IPS-18c (cell line): ENCODE data around the gene SCYL2.

Experiments
- H3K4me3 ChIP-seq: 2 replicates; pipeline ENCODE4 v1.7.0; 2013; ENCODE audit warnings: low read depth, mild to moderate bottlenecking, low read length, moderate library complexity; ENCODE audit not compliant: insufficient read depth
- H3K9me3 ChIP-seq: one replicate; pipeline ENCODE4 v1.6.1; 2013; ENCODE audit warnings: mild to moderate bottlenecking, low read length, moderate library complexity; ENCODE audit not compliant: control insufficient read depth, insufficient read depth

Gene SCYL2

DNA sequence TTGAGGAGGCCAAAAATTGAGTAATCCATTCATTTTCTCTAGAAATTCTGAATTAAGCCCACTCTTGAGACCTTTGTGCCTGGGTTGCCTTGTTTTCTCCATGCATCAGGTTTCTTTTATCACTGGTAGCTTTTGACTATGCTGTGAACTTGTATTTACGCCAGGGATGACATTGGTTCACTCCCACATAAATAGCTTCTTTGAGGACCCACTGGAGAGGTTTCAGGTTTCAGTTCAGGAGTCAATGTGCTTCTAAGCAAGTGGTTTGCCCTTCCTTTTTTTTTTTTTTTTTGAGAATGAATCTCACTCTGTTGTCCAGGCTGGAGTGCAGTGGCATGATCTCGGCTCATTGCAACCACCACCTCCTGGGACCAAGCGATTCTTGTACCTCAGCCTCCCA is 79.7 kb downstream of the SCYL2 start:
- Histone ChIP-seq H3K9me3 (no peaks in the 10 kb centered on the region), H3K4me3 (no peak overlapping the region)

DNA sequence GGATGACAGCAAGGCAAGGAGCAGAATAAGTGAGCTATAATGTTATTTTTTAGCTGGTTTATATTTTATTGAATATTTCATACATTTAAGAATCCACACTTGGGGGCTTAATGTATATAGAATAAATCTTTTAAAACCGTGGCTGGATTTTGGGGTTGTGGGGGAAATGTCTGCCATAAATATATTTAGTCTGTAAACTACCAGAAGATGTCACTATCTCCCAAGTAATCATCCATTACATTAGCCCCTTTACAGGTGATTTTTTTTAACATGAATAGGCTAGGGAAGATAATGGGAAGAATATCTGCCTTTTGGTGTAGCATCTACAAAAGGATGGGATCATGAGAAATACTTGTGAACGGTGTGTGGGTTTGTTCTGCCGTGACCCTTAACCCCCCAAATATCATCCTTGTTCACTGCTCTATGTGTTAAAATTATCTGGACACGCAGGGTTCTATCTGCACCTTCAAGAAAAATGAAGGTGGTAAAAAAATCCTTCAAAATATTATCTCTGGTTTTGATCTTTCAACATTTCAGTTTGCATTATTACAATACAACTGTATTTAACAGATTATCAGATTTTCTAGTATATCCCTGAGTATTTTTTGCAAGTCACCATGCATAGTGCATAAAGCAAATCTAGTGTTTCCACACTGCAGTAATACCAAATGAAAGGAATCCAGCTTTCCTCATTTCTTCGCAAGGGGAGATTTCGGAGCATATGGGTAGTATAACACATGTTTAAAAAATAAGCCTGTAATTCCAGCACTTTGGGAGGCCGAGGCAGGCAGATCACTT is 81.9 kb downstream of the SCYL2 start:
- Histone ChIP-seq H3K9me3 (no peaks in the 10 kb centered on the region), H3K4me3 (no peak overlapping the region)

DNA sequence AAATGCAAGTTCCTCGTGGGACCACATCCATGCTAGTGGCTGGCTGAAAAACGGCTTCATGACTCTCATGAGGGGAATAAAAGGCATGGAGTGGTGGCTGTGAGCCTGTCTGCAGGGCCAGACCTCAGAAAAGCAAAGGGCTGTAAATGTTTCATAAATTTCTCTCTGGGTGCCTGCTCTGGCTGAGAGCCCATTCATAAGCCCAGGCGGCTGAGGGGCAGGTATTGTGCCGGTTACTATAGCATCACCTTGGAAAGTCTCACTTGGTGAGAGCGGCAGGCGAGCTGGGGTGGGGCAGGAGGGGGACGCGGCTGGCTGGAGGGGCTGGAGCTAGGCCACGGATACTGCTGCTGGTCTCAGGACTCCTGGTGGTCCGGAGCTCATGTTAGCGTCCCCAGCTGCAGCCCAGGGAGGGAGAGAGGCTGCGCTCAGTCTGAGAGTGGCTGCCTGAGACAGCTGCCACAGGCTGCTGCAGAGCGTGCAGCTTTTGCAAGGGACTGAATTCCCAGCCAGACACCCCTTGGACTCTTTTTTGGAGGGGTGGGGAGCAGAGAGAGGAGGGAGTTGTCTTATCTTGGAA is 89.8 kb downstream of the SCYL2 start, which contains the start of gene SLC17A8:
TSS of gene SLC17A8 (plus strand) at position 431 of the 580 bp plus-strand sequence. CDS start 318 bp downstream, outside the sequence.
- Histone ChIP-seq H3K4me3 (peak within 1 kb of the TSS; percentile 17; the same call in 1 of the 2 replicates), H3K9me3 (no peaks in the 10 kb centered on the region)

DNA sequence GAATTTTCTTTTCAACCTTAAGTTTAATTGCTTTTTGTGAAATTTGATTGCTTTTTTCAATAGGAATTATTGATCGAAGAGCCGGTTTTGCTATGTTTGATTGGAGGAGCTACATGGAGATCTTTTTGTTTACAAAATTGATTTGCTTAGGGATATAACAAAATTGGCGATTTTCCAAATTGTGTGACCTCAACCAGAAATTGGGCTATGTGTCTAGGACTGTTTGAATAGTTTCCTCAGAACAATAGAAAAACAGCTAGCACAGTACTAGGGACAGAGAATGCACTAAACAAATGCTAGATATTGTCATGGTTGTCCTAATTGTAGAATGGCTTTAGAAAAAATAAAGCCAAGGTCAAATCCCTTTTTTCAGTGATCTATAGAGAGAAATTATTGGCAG is 92.3 kb downstream of the SCYL2 start:
- H3K9me3 ChIP-seq = no peaks in the 10 kb centered on the region
- H3K4me3 ChIP-seq = no peak overlapping the region

DNA sequence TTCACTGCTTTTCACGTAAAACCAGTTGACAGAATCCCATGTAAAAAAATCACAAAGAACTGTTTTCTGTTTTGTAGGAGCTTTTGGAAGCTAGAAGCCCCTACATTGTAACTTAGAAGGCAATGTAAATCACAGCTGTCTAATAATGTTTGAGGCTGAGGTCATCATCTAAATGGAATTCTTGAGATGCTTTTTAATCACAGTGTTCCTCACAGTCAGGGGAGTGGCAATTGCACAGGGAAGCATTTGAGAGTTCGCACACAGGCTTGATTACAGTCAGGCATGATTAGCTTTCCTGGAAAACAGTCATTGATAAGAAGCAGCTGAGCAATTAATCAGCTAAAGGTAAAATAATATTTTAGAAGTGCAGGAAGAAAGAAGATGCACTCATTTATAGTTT is 92.8 kb downstream of the SCYL2 start:
- Histone ChIP-seq H3K9me3 (no peaks in the 10 kb centered on the region), H3K4me3 (no peak overlapping the region)

DNA sequence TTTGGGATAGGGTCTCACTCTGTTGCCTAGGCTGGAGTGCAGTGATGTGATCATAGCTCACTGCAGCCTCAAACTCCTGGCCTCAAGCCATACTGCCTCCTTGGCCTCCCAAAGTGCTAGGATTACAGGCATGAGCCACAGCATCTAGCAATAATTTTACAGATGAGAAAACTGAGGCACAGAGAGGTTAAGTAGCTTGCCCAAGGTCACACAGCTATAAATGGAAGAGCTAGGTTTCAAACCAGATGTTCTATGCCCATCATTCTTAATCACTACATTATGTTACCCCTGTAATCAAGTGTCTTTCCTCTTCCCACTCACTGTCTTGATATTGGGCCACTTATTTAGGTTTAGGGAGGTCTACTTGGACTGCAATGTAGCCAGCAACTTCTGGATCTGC is 93.5 kb downstream of the SCYL2 start:
- no peak overlapping the region for H3K4me3 ChIP-seq
- H3K9me3 ChIP-seq = no peaks in the 10 kb centered on the region

DNA sequence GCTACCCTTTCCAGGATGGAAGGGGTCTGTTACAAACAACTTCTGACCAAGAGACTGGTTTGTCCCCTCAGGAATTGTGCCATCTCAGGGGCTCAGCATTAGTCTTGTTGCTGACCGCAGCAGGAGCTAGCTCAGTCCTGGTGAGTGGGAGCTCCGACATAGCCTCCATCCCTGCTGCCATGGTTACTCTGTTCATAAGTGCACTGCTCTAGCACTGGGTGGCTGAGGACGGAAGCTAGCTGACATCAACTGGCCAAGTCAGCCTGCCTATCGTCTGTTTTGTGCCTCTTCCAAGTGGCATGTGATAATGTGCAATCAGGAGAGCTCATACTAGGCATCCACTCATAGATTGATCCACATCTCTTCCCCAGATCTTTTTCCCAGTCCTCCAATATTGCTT is 97.3 kb downstream of the SCYL2 start:
- Histone ChIP-seq H3K4me3 (no peak overlapping the region), H3K9me3 (no peaks in the 10 kb centered on the region)

DNA sequence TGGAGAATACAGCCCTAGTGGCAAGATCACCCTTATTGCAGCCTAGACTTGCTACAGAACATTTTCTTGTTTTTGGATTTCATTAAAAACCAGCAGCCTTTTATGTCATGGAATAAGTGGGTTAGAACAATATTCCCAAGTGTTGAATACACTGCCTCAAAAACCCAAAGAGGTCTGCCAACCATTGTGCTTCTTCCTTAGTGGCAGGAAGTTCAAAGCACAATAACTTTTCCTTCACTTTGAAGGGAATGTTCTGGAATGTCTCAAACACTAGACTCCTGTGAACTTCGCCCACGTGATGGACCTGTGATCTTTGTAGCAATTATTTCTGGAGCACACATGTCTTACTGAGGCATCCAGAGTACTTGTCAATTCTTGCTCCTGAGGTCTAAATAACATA is 98.4 kb downstream of the SCYL2 start:
- Histone ChIP-seq H3K9me3 (no peaks in the 10 kb centered on the region), H3K4me3 (no peak overlapping the region)

DNA sequence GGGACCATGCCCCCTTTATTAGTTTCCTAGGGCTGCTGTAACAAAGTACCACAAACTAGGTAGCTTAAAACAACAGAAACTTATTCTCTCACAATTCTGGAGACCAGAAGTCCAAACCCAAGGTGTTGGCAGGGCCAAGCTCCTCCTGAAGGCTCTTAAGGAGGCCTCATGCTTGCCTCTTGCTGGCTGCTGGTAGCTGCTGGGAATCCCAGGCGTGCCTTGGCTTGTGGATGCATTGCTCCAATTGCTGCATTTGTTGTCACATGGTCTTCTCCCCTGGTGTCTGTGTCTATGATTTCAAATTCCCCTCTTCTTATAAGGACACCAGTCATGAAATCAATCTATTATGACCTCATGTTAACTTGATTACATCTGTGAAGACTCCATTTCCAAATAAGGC is 101.1 kb downstream of the SCYL2 start:
- H3K4me3 ChIP-seq = no peak overlapping the region
- H3K9me3 ChIP-seq = no peaks in the 10 kb centered on the region

DNA sequence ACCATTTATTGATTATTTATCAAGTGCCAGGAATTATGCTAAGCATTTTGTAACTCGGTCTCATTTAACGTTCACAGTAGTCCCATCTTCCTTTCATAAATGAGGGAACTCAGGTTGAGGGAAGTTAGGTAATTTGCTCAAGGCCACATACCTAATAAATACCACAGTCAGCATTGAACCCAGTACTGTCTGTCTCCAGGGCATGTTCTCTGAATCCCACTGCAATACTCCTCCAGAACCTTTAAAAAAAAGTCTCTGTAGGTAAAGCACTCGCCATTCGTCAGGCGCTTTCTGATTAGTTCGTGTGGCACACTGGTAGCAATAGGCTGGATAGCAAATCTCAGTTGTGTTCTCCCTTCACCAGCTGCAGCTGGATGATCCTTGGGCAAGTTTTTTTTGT is 104.2 kb downstream of the SCYL2 start:
- Histone ChIP-seq H3K4me3 (no peak overlapping the region), H3K9me3 (no peaks in the 10 kb centered on the region)

DNA sequence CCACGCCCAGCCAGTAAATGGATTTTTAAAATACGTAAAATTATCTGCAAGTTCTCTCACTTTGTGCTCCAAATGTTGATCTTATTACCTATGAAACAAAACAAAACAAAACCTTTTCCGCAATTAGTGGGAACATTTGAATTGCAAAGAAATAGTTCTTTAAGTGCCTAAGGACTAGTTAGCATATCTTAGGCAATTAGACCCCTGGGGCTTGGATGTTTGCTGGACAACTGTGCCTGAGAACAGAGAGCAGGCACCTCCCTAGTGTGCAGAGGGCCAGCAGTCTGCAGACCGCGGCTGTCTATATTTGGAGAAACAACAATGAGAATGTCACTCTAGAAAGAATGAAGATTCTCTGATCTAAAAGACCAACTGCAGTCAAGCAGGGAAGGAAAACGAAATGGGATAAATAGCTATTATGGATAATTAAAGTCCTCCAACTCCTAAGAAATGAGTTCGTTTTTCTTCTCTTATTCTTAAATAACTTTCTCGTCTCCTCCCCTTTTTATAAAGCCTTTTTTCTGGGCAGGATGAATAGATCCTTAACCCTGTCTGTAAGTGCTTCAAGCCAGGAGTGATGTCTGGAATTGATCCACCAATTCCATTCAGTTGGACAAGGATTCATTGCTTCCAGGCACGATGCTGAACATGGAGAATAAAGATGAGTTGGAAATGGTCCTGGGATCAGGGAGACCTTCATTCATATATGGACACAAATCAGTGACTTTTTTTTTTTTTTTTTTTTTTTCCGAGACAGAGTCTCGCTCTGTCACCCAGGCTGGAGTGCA is 106.1 kb downstream of the SCYL2 start:
- no peaks in the 10 kb centered on the region for H3K9me3 ChIP-seq

DNA sequence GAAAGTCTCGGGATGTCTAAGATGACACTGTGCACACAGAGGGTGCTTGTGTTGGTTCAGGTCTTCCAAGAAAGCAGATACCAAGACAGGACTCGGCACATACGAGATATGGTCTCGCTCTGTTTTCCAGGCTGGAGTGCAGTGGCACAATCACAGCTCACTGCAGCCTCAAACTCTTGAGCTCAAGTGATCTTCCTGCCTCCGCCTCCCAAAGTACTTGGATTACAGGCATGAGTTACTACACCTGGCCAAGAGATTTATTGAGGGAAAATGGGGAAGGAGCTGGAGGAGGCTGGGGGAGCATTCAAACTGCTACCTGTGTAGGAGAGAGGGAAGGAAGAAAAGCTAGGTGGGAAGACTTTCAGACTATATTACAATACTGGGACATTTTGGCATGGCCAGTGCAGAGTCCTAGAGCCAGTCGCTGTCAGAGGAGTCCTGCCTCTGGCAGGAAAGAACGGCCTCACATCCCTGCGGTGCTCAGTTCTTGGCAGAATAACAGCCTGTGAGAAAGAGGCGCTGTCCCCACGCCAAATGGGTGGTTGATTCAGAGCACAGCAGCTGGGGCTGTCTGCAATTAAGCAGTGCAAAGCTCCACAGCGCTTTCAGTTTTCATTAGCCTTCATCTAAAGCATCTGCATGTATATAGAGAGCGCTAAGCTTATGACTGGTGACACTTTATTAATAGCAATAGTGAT is 108.2 kb downstream of the SCYL2 start:
- Histone ChIP-seq H3K4me3 (no peak overlapping the region), H3K9me3 (no peaks in the 10 kb centered on the region)

More for the DNA sequence above, 106.1 kb downstream of the SCYL2 start:
- no peak overlapping the region for H3K4me3 ChIP-seq

DNA sequence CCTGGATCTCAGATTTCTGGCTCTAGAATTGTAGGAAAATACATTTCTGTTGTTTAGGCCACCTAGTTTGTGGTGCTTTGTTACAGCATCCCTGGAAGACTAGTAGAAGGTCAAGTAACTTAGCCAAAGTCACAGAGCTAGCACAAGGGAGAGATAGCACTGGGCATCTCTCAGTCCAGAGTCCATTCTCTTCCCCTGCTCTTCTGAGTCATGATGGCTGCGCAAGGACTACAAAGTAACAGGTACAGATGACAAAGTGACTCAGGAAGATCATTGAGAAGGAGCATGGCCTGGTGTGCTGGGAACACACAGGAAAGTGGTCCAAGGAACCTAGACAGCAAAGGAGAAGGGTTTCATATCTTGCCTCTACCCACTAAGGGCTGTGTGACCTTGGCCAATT is 109.2 kb downstream of the SCYL2 start:
- no peak overlapping the region for H3K4me3 ChIP-seq
- H3K9me3 ChIP-seq = no peaks in the 10 kb centered on the region

DNA sequence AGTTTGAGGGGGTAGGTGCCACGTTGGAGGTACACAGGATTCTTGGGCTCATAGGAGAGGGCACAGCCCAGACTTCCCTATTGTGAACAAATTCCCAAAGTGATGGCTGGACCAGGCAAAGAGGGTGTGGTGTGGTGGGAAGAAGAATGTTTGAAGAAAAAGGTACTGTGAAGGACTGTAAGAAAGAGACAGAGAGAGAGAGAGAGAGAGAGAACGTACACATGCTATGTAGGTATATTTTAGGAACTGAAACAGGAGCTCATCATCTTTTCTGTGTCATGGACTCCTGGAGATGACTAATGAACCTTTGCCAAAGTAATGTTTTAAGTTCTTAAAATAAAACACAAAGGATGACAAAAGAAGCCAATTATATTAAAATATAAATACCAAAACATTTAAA is 114.4 kb downstream of the SCYL2 start:
- no peak overlapping the region for H3K4me3 ChIP-seq
- no peaks in the 10 kb centered on the region for H3K9me3 ChIP-seq

DNA sequence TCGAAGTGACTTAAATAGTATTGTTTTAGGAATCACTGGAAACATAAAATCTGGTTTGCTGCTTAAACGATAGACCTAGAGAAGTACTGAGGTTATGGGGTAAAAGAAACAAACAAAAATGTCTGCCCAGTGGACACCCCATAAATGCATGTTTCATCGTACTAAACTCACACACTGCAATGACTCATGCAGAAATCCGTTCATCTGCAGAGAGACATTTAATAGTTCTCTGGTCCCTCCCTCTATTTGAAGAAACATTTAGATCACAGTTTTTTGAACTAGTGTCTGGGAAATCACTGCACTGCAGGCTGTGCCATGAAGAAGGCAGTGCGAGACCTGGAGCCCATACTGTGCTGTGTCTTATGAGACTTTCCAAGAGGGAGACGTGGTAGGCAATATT is 115.4 kb downstream of the SCYL2 start:
- Histone ChIP-seq H3K9me3 (no peaks in the 10 kb centered on the region), H3K4me3 (no peak overlapping the region)

DNA sequence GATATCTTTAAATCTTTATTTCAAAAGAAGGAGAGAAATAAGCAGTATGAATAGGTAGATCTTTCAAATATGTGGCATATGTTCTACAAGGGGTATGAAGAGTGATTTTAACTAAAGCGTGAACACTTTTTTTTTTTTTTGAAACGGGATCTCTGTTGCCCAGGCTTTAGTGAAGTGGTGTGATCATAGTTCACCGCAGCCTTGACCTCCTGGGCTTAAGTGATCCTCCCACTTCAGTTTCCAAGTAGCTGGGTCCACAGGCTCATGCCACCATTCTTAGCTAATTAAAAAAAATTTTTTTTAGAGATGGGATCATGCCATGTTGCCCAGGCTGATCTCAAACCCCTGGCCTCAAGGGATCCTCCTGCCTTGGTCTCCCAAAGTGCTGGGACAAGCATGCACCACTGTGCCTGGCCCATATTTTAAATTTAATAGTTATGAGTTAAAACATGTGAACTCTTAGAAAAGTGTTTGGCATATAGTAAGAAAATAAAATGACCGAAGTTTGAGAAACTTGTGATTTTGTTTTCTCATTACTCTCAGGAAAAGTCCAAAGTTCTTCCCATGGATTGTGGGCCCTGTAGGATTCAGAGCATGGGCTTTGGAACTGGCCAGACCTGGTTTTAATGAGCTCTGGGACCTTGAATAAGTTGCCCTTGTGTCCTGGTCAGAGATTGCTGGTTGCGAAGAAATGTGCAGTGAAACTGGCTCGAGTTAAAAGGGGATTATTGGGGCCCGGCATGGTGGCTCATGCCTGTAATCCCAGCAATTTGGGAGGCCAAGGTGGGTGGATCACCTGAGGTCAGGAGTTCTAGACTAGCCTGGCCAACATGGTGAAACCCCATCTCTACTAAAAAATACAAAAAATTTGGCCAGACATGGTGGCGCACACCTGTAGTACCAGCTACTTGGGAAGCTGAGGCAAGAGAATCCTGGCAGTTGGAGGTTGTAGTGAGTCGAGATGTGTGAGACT is 116.9 kb downstream of the SCYL2 start:
- H3K9me3 ChIP-seq = no peaks in the 10 kb centered on the region
- no peak overlapping the region for H3K4me3 ChIP-seq
